Measurements from ENCODE around the gene LCA5L.

GRCh38 chr21:39483917-39484316 lies 38.3 kb upstream of the LCA5L start:
- peak; percentile 11; the same call in 1 of the 2 replicates for TF ChIP-seq GATA2 (IDR thresholded peaks at IDR 0.05; ENCODE audit: low read depth, low read length)
- TF ChIP-seq GATA3 (IDR thresholded peaks at IDR 0.05; ENCODE audit: low read depth, low read length), result no peak
